HG02623 (cell line): ENCODE data around the gene CYP17A1.
"Not testable (repeated sequence)": the region's sequence is repeated elsewhere in the genome, so short reads cannot be mapped to it uniquely, and the experiment has no call there.

ENCODE experiments used
- ATAC-seq: cut with Tn5 transposase; IDR thresholded peaks from one replicate; pipeline ENCODE4 v1.9.1; 2021; ENCODE audit warnings: moderate library complexity; ENCODE audit not compliant: unreplicated experiment

Gene CYP17A1

DNA sequence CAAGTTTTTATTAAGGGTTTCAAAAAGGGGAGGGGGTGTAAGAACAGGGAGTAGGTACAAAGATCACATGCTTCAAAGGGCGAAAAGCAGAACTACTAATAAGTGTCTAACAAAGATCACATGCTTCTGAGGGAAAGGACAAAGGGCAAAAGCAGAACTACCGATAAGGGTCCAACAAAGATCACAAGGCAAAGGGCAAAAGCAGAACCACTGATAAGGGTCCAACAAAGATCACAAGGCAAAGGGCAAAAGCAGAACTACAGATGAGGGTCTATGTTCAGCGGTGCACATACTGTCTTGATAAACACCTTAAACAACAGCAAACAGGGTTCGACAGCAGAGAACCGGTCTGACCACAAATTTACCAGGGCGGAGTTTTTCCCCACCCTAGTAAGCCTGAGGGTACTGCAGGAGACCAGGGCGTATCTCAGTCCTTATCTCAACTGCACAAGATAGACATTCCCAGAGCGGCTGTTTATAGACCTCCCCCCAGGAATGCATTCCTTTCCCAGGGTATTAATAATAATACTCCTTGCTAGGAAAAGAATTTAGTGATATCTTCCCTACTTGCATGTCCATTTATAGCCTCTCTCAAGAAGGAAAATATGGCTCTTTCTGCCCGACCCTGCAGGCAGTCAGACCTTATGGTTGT, 1.2 kb upstream of the CYP17A1 start:
- not testable (repeated sequence) for ATAC-seq

DNA sequence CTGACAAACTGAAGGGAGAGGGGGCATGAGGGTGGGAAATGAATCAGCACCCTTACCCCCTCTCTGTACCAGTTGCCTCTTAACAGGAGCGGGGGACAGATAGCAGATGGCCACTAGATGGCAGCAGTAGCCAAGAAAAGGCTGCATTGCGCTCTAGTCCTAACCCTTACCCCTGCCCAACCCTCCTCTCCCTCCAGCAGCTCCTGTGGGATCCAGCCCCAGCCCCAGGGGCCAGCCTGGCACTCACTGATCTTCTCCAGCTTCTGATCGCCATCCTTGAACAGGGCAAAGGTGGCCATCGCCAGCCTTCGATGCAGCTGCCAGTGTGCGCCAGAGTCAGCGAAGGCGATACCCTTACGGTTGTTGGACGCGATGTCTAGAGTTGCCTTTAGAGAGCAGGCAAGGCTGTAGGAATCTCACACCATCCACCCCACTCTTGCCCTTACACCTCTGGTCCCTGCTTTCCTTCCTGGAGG, 2.2 kb downstream of the CYP17A1 start:
- no peak for ATAC-seq

DNA sequence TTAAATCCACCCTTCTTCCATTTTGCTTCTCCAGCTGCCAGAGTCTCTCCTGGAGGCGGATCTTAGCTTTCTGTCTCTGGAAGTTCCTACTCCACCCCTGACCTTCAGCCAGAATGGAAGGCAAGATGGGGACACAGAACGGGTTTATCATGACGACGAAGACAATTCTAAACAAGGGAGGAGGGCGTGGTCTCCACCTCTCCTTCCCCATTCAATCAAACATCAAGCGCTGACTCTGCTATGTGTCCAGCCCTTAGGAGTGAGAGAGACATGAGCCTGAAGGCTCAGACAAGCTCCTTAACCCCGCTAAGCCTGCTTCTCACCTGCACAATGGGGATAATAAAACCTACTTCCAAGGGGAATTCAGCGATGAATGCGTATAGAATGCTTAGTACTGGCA, 3.1 kb downstream of the CYP17A1 start:
- ATAC-seq, result no peak

DNA sequence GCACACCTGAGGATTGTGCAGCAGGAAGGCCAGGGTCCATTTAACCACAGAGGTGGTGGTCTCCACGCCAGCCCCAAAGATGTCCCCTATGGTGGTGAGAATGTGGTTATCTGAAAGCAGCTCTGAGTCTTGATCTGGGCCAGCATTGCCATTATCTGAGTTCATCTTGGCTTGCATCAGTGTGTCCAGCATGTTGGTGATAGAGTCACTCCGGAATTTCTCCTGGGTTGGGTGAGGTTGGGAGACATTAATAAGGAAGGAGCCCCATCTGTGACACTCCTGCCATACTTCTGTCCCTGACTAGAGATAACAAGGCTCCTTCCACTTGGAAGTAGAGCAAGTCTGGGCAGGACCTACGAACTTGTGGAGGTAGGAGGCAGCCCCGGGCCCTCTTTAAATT, 4.2 kb downstream of the CYP17A1 start:
- ATAC-seq, result no peak

DNA sequence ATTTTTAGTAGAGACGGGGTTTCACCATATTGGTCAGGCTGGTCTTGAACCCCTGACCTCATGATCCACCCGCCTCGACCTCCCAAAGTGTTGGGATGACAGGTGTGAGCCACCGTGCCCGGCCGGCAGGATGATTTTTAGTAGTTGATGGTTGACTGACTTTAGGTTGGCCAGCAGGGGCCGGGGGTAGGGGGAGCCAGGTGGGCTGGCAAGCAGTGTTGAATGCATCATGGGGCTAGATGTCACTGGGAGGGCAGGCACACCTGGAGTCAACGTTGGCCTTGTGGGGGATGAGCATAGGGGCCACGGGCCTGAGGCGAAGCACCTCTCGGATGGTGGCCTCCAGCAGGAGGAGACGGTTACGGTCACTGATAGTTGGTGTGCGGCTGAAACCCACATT, 5.0 kb downstream of the CYP17A1 start:
- ATAC-seq, result no peak

DNA sequence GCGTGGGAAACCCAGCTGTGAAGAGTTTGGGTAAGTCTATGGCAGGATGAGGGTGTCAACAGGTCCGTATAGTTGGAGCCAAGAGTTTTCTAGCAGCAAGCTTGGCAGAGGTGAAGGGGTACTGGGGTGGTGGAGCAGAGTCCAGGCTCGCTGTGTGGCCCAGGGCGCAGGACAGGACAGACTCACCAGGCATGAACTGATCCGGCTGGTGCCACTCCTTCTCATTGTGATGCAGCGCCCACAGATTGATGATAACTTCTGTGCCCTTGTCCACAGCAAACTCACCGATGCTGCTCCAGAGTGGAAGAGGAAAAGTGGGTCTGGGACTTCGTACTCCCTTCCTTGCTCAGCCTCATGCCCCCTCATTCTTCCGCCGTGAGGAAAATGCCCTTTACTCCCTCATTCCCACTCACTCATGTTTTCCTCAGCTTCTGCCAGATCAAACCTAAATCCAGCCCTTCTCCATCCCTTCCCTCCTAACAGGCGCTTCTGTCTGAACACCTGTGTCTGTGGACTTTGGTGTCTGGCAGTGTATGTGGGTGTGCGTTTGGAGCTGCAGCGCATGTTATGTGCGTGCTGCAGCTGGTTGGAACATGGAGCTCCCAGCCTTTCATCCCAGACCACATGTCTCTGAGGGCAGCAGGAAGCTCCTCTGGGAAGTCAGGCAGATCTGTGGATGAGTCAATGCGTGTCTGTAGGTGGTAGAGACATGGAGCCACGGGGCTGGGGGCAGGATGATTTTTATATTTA, 5.7 kb downstream of the CYP17A1 start:
- no peak for ATAC-seq

DNA sequence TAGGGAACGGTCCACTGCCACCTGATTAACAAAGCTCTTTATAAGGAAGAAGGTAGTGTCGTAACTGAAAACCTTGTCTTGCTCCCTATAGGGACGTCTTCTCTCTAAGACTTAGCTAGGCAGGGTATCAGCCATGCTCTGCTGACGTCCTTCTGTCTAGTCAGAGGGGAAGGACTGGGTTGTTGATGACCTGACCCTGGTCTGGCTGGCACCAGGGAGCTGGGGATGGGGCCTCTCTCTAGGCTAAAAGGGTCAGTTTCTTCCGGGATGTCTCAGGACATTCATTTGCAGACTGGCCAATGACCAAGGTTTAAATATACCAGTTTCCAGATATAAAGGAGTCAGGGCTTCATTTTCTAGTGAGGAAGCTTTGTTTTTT, 9.6 kb downstream of the CYP17A1 start:
- no peak for ATAC-seq

DNA sequence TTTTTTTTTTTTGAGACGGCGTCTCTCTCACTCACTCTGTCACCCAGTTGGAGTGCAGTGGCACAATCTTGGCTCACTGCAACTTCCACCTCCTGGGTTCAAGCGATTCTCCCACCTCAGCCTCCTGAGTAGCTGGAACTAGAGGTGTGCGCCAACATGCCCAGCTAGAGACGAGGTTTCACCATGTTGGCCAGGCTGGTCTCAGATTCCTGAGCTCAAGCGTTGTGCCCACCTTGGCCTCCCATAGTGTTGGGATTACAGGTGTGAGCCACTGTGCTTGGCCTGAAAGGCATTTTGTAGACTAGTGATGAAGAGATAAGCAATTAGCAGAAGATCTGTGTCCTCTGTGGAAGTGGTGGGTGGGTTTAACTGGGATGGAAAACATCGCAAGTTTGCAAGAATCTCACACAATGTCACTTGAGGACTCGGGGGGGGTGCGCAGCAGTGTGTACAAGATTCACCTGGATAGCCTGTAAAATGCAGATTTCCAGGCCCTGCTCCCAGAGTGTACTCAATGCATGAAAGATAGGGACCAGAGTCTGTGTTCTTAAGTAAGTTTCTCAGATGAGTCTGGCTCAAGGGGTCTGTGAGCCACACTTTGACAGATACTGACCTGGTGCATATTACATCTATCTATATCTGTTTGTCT, 10.9 kb downstream of the CYP17A1 start:
- no peak for ATAC-seq

DNA sequence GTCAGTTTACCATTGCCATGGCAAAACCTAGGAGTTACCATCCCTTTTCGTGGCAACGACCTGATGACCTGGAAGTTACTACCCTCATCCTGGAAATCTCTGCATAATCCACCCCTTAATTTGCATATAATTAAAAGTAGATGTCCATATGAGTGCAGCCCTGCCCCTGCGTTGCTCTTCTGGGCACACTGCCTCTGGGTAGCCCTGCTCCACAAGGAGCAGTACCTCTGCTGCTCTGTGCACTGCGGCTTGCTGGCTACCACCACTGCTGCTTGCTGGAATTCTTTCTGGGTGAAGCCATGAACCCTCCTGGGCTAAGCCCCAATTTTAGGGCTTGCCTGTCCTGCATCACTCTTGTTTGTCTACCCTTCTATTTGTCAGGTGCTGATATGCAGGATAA, 12.5 kb downstream of the CYP17A1 start:
- no peak for ATAC-seq

DNA sequence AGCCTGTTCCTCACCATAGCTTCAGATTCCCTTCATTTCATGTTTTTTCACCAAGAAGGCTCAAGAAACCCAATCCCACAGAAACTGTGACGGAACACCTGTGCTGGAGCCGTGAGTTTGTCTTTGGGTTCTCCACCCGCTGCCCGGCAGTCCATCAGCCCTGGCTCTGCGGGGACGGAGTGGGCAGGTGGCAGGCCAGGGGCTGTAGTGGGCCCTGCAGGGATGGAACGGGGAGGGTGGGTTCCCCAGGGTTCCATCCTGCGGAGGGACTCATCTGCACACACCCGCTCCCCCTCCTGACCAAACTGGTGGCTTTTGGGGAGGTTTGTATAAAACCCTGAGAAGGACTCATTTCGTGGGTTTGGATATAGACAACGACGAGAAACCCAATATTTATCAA, 15.0 kb downstream of the CYP17A1 start:
- ATAC-seq, result no peak

DNA sequence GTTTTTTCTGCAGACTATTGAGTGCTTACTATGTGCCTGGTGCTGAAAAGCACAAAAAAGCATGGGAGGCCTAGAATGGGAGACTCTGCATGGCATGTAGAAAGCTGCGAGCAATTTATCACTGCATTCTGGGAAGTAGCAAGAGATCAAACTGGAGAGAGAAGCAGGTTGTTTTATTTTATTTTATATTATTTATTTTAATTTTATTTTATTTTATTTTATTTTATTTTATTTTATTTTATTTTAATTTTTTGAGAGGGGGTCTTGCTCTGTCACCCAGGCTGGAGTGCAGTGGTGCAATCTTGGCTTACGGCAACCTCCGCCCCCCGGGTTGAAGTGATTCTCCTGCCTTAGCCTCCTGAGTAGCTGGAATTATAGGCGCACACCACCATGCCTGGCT, 17.2 kb downstream of the CYP17A1 start:
- not testable (repeated sequence) for ATAC-seq

DNA sequence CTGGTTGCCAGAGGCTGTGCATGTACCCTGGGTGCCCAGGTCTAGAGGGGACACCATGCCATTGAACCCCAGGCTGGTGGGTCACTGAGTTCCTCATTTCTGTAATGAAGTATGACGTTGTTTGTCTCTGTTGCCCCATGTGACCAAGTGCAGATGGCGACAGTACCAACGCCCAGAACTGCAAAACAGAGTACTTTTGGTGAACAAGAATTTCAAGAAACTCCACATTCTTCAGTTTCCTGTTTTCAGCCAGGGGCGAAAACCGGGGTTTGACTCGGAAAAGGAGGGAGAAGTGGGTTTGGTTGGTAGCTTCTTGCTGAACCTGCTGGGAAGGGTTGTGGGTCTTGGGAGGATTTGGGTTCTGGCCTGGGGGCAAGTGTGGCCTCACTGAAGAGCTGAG, 18.2 kb downstream of the CYP17A1 start:
- no peak for ATAC-seq

DNA sequence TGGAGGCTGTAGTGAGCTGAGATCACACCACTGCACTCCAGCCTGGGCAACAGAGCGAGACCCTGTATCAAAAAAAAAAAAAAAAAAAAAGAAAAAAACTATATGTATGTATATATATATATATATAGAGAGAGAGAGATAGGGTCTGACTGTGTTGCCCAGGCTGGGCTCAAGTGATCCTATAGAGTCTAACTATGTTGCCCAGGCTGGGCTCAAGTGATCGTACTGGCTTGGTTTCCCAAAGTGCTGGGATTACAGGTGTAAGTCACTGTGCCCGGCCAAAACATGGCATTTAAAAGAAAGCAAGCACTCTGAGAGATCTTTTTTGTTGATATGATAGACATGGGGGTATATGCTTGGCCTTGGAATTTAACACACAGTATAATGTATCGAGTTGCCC, 20.0 kb downstream of the CYP17A1 start:
- no peak for ATAC-seq

DNA sequence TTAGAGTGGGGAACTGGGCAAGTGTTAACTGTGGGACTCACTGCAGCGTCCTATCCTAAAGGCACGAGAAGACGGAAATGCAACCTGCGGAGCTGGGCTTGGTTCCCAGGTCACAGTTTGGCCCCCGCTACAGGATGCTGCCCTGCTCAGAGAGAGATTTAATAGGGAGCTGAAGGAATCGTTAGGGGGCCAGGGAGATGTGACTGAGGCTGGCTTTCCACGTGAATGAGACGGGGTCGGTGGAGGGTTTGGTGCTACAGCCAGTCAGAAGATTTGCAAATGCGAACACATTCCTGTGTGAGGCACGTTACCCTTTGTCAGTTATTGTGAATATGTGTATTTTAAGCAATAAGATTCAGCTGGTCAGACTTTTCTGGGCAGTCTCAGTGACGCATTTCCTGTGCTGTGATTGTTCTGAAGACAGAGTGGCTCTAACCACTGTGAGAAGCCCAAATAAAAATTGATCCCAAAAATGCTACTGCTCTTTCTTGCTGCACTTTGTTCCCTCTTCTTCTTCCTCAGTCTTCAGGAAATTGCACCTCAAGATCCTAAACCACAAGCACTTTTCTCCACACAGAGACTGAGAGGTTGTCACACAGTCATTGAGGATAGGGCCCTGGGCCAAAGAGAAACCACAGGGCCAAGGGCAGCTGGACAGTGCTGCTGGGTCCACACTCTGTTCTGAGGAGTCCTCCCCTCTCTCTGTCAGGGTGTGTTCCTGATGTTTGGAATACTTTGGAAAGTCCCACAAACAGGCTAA, 21.2 kb downstream of the CYP17A1 start:
- ATAC-seq, result no peak

DNA sequence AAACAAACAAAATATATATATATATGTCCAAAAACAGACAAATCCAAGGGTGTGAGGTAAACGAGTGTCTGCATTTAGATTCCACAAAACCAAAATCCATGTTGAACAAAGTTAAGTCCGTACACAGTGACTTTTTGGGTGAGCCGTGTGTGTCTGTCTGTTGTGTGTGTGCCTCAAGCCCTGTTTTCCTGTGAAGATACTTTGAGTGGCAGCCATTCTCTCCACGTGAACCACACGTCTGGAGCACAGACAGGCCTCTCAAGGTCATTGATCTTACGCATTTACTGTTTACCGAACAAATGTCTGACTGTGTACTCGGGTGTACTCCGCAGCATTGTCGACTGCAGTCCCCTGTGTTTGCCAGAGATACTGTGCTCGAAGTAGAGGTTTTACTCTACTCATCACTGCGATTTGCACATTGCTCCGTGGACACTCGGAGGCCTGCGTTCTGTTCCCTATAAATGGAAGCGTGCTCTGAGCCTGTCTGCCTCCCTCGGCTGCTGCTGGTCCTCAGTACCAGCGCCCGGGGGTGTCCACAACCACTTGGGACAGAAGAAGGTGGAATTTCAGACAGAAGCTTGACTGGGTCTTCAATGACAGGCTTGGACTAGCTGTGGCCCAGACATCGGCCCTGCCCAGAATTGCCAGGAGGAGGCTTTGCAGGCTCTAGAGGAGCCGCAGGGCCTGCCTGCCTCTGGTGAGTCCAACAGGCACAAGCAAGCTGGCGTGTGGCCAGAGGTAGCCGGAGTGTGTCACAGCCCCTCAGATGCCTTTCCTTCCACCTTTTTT, 22.1 kb downstream of the CYP17A1 start:
- no peak for ATAC-seq

DNA sequence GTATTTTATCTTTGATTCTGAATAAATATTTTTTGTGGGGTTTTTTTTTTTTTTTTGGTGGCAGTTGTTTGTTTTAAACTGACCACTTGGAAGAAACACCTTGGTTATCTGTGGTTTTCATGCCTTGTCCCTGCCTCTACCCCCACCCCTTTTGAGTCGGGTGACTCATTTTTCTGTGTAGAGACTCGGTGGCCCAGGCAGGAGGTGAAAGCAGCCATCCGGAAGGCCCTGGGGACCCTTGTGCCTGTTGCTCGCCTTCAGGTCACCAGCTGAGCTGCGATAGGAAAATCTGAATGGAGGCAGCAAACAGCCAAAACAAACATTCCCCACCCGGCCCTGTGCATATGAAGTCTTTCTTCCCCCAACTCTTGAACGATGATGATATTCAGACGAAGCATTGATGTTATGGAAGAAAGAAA, 22.8 kb downstream of the CYP17A1 start:
- no peak for ATAC-seq

DNA sequence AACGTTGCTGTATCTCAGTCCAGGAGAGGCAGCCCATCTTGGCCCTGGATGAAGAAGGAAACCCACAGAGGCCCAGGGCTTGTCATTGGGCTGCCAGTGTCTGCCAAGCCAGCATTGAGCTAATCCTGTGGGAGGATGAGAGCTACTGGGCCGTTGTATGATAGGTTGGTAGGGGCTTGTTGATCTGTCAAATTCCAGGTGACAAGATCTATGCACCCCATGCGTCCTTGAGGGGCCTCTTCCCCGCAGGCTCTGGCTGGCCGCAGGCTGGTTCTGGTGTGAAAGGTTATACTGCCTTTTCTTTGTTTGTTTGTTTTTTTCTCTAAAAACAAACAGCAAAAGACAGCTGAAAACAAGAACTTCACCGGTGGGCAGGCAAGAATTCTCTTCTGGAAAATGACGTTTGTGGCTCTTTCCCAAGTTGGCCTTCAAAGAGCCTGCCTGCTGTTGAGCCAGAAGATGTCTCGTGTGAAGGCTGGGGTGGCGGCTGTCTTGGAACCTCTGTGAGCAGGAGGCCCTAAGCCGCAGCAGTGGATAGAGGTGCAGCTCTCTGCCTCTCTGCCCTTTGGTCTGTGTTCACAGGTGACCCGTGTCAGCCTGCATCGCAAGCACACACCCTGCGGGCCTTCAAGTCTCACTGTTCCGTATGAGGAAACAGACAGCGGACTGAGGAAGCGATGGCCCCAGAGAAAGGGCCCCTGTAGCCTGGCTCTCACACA, 23.3 kb downstream of the CYP17A1 start:
- no peak for ATAC-seq

DNA sequence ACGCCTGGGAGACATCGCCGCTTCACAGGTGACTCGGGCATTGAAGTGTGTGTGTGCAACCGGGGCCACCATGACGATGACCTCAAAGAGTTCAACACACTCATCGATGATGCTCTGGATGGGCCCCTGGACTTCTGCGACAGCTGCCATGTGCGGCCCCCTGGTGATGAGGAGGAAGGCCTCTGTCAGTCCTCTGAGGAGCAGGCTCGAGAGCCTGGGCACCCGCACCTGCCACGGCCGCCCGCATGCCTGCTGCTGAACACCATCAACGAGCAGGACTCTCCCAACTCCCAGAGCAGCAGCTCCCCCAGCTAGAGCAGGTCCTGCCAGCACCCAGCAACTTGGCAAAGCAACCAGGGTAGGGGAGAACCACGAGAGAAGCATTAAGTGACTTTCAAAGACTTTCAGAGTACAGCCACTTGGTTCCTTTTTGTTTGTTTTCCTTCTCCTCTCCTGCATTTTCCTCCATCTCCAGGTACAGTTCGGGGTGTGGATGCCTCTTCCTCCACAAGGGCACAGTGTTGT, 24.1 kb downstream of the CYP17A1 start:
- ATAC-seq, result no peak

DNA sequence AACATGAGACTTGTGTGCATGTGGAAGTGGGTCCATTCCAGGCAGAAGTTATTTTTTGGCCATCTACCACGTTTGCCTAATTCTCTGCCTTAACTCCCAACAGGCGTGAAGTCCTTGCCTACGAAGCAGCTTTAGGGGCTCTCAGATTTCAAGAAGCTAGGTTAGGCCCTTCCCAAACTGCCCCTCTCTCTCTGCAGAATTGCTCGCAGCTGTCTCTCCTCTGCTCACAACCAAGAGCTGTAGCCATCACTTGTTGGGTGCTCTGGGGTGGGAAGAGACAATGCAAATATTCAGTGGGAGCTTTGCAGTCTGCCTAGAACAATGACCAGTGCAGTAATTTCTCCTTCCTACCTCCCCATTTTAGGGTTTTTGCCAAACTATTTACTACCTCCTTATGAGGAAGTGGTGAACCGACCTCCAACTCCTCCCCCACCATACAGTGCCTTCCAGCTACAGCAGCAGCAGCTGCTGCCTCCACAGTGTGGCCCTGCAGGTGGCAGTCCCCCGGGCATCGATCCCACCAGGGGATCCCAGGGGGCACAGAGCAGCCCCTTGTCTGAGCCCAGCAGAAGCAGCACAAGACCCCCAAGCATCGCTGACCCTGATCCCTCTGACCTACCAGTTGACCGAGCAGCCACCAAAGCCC, 24.9 kb downstream of the CYP17A1 start:
- no peak for ATAC-seq
